IPS DF 6.9 (cell line): ENCODE data around the gene MRPL1.

ENCODE experiments used
- DNase-seq: peaks from one replicate; pipeline ENCODE4 v3.0.0-alpha.2; 2013; ENCODE audit warnings: low read depth, low spot score
- H3K27ac ChIP-seq: one replicate; pipeline ENCODE4 v1.5.1; 2013; ENCODE audit warnings: low read length, control low read depth
- H3K27me3 ChIP-seq: 2 replicates; pipeline ENCODE4 v1.6.1; 2013; ENCODE audit warnings: mild to moderate bottlenecking, low read length; ENCODE audit not compliant: control insufficient read depth, insufficient read depth
- H3K36me3 ChIP-seq: 2 replicates; pipeline ENCODE4 v1.6.1; 2013; ENCODE audit warnings: low read length; ENCODE audit not compliant: control insufficient read depth, insufficient read depth
- H3K4me1 ChIP-seq: 2 replicates; pipeline ENCODE4 v1.6.1; 2013; ENCODE audit warnings: low read length; ENCODE audit not compliant: control insufficient read depth, insufficient read depth
- H3K4me3 ChIP-seq: 2 replicates; pipeline ENCODE4 v1.5.1; 2013; ENCODE audit warnings: mild to moderate bottlenecking, low read length
- H3K9me3 ChIP-seq: 2 replicates; pipeline ENCODE4 v1.6.1; 2013; ENCODE audit warnings: low read length, inconsistent platforms; ENCODE audit not compliant: control insufficient read depth, insufficient read depth
- WGBS: extraction: QIAGEN DNeasy Blood & Tissue Kit; methylation state at CpG from one replicate; pipeline ENCODE4 v1.1.7; 2013; ENCODE audit warnings: mixed read lengths, missing lambda C conversion rate; ENCODE audit not compliant: insufficient read length, insufficient coverage; 5-methylcytosine and 5-hydroxymethylcytosine counted together

Gene MRPL1

DNA sequence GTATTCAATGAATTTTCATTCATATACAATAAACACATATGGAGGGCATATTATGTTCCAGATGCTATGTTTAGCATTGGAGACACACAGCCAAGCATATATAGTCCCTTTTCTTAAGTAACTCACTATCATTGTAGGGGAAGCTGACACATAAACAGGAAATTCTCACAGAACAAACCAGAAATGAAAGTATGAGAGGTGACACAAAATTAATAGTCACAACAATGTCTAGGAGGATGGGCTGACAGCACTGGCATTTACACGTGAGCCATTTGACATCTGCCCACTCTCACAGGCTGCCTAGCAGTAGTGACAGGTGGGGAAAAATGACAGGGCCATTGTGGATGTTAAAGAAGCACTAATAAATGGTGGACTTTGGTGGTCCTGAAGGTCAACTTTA lies 40.9 kb upstream of the MRPL1 start:
- no CpG with 5 or more reads among the region's 1 CpG for WGBS
- no peaks in the 10 kb centered on the region for H3K27me3 ChIP-seq
- no peak for DNase-seq
- no peaks in the 10 kb centered on the region for H3K4me1 ChIP-seq
- no peaks in the 10 kb centered on the region for H3K36me3 ChIP-seq
- no peaks in the 10 kb centered on the region for H3K9me3 ChIP-seq
- H3K27ac ChIP-seq = no peak overlapping the region
- no peak overlapping the region for H3K4me3 ChIP-seq

GRCh38 chr4:77826275-77826674 lies 36.4 kb upstream of the MRPL1 start:
- H3K27me3 ChIP-seq = no peaks in the 10 kb centered on the region
- DNase-seq = no peak
- no peaks in the 10 kb centered on the region for H3K4me1 ChIP-seq
- no peaks in the 10 kb centered on the region for H3K9me3 ChIP-seq
- WGBS = no CpG with 5 or more reads among the region's 6 CpGs
- no peak overlapping the region for H3K4me3 ChIP-seq
- no peaks in the 10 kb centered on the region for H3K36me3 ChIP-seq
- no peak overlapping the region for H3K27ac ChIP-seq

DNA sequence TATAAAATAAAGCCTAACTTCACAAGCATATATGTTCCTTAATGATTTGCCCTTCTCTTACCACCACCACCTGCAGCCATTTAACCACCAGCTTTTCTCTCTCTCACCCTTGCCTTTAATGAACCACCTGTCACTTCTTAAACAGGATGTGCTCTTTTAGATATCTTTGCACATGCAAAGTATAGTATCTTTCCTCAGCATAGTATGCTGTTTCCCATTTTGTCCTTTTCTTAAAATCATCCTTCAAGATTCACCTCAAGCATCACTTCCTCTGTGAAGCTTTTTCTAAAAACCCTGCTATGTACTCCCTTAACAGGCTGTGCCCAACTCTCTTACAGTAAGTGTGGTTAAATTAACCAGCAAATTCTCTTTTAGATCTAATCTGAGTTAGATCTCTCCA lies 35.3 kb upstream of the MRPL1 start:
- no peaks in the 10 kb centered on the region for H3K9me3 ChIP-seq
- H3K27me3 ChIP-seq = no peaks in the 10 kb centered on the region
- H3K4me1 ChIP-seq = no peaks in the 10 kb centered on the region
- no peak for DNase-seq
- no peak overlapping the region for H3K27ac ChIP-seq
- no peaks in the 10 kb centered on the region for H3K36me3 ChIP-seq
- no peak overlapping the region for H3K4me3 ChIP-seq

DNA sequence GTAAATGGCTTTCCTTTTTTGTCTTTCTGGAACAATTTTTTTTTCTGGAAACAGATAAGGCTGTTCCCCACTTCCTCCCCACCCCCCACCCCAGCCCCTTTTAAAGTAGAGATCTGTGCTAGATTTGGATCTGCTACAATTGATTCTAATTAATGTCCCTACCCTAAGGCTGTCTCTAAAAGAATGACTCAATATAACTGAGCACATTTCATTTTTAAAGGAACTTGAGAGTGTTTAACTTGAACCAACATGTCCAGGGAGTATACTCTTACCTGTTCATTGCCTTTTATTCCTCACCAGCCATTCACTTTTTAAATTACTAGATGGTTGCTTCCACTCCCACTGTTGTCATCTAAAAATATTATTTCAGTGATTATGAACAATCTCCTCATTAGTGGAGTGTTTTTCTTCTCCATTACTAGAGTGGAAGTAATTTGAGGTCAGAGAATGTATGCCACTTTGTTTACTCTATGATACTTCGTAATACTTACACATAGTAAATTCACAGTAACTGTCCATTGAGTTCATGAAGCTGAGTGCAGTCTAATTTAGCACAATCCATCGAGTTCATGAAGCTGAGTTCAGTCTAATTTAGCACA lies 29.4 kb upstream of the MRPL1 start:
- no peaks in the 10 kb centered on the region for H3K9me3 ChIP-seq
- no CpG with 5 or more reads among the region's 2 CpGs for WGBS
- no peak overlapping the region for H3K4me3 ChIP-seq
- H3K27ac ChIP-seq = no peak overlapping the region
- no peaks in the 10 kb centered on the region for H3K36me3 ChIP-seq
- DNase-seq = no peak
- H3K4me1 ChIP-seq = no peaks in the 10 kb centered on the region
- no peaks in the 10 kb centered on the region for H3K27me3 ChIP-seq

GRCh38 chr4:77834403-77834802 lies 28.2 kb upstream of the MRPL1 start:
- H3K36me3 ChIP-seq = no peaks in the 10 kb centered on the region

DNA sequence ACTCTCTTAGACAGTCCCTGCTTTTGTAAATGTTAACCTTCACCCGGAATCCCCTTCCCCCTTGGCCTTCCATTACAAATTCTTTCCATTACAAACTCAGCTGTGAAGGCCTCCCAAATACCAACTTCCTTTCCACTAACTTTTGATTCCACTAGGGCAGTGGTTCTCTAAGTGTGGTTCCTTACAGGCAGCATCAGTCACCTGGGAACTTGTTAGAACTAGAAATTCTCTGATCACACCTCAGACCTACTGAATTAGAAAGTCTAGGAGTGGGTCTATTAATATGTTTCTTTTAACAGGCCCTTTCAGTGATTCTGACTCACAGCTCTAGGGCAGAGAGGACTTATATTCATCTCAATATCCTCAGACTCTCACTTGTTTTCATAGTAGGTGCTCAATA lies 19.0 kb upstream of the MRPL1 start:
- Histone ChIP-seq H3K36me3 (no peaks in the 10 kb centered on the region), H3K27me3 (no peaks in the 10 kb centered on the region), H3K9me3 (no peaks in the 10 kb centered on the region), H3K4me1 (no peaks in the 10 kb centered on the region), H3K27ac (no peak overlapping the region), H3K4me3 (no peak overlapping the region)
- no peak for DNase-seq
- WGBS = no CpG with 5 or more reads among the region's 1 CpG

More at GRCh38 chr4:77834403-77834802, 28.2 kb upstream of the MRPL1 start:
- no peak overlapping the region for H3K4me3 ChIP-seq
- H3K9me3 ChIP-seq = no peaks in the 10 kb centered on the region
- no peaks in the 10 kb centered on the region for H3K4me1 ChIP-seq
- no peak for DNase-seq
- no CpG with 5 or more reads among the region's 4 CpGs for WGBS
- H3K27ac ChIP-seq = no peak overlapping the region
- no peaks in the 10 kb centered on the region for H3K27me3 ChIP-seq

GRCh38 chr4:77844363-77844762 lies 18.3 kb upstream of the MRPL1 start:
- H3K4me3 ChIP-seq = no peak overlapping the region
- DNase-seq = no peak
- H3K27me3 ChIP-seq = no peaks in the 10 kb centered on the region
- H3K9me3 ChIP-seq = no peaks in the 10 kb centered on the region
- WGBS = no CpG with 5 or more reads among the region's 1 CpG
- no peaks in the 10 kb centered on the region for H3K36me3 ChIP-seq
- no peaks in the 10 kb centered on the region for H3K4me1 ChIP-seq
- H3K27ac ChIP-seq = no peak overlapping the region

DNA sequence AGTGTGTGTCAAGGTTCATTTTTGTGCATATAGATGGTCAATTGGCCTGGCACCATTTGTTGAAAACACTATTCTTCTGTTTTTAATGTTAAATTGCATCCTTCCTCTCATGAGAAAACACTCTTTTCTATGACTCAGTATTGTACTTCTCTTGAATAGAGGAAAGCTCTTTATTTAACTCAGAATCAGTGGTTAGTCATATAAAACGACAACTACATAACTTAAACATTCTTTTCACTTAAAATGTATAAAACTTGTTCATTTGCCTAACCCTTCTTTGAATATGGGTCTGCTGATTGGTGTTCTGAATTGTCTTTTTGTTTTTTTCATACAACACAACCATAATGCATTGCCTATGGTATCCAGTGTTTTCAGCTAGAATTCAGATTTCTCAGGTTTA lies 17.2 kb upstream of the MRPL1 start:
- Histone ChIP-seq H3K4me3 (no peak overlapping the region), H3K27ac (no peak overlapping the region), H3K9me3 (no peaks in the 10 kb centered on the region), H3K36me3 (no peaks in the 10 kb centered on the region), H3K27me3 (no peaks in the 10 kb centered on the region), H3K4me1 (no peaks in the 10 kb centered on the region)
- 100% methylated on average over 1 of the region's 1 CpG for WGBS
- DNase-seq = no peak

- H3K4me1 ChIP-seq = no peaks in the 10 kb centered on the region
- no peaks in the 10 kb centered on the region for H3K9me3 ChIP-seq
- H3K4me3 ChIP-seq = no peak overlapping the region
- no CpG with 5 or more reads among the region's 3 CpGs for WGBS
- no peaks in the 10 kb centered on the region for H3K27me3 ChIP-seq
- DNase-seq = no peak
- no peak overlapping the region for H3K27ac ChIP-seq
- no peaks in the 10 kb centered on the region for H3K36me3 ChIP-seq
Measured at GRCh38 chr4:77845929-77846328, 16.7 kb upstream of the MRPL1 start.

DNA sequence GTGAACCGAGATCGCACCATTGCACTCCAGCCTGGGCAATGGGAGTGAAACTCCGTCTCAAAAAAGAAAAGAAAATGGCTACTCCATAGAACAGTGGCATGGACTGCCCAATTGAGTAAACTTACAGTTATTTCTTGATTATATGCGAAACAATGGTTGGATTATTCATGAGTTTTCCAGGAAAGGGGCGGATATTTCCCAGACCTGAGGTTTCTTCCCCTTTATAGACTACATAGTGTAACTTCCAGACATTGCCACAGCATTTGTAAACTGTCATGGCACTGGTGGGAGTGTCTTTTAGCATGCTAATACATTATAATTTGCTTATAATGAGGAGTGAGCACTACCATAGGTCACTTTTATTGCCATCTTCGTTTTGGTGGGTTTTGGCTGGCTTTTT lies 14.1 kb upstream of the MRPL1 start:
- Histone ChIP-seq H3K27ac (no peak overlapping the region), H3K4me3 (no peak overlapping the region), H3K9me3 (no peaks in the 10 kb centered on the region), H3K36me3 (no peaks in the 10 kb centered on the region), H3K27me3 (no peaks in the 10 kb centered on the region), H3K4me1 (no peaks in the 10 kb centered on the region)
- DNase-seq = no peak
- no CpG with 5 or more reads among the region's 6 CpGs for WGBS

DNA sequence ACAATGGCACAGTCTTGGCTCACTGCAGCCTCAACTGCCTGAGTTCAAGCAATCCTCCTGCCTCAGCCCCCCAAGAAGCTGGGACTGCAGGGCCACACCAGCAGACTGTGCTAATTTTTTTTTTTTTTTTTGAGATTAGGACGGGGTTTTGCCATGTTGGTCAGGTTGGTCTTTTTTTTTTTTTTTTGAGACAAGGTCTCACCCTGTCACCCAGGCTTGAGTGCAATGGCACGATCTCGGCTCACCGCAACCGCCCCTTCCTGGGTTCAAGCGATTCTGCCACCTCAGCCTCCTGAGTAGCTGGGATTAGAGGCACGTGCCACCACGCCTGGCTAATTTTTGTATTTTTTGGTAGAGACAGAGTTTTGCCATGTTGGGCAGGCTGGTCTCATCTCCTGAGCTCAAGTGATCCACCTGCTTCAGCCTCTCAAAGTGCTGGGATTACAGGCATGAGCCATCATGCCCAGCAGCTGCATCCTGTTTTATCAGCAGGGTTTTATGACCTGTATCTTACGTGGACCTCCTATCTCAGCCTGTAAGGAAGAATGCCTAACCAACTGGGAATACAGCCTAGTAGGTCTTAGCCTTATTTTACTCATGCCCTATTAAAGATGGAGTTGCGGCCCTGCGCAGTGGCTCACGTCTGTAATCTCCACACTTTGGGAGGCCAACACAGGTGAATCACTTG lies 13.2 kb upstream of the MRPL1 start:
- Histone ChIP-seq H3K27me3 (no peaks in the 10 kb centered on the region), H3K4me1 (no peaks in the 10 kb centered on the region), H3K27ac (no peak overlapping the region), H3K36me3 (no peaks in the 10 kb centered on the region), H3K9me3 (no peaks in the 10 kb centered on the region), H3K4me3 (no peak overlapping the region)
- WGBS = no CpG with 5 or more reads among the region's 12 CpGs
- DNase-seq = no peak
